Activated CD4-positive, alpha-beta T cell treated with anti-CD3 and anti-CD28 coated beads for 36 hours (primary cell): Measurements from ENCODE around the gene NDUFS2. TPM values are rescaled to one million over a fixed set of nuclear protein-coding genes. Genes with fewer than 3 reads are reported as not detected.
A peak's percentile ranks its signal among the peaks of the same experiment; 100 is the strongest.

Experiments
- ATAC-seq: fragments of 200-7000 bp; cut with Tn5 transposase; one replicate; pipeline ENCODE4 v1.10.0; 2021; ENCODE audit warnings: mild to moderate bottlenecking, moderate library complexity
- CTCF ChIA-PET: fragments of 350-600 bp; sonication (Branson Sonifier 250); formaldehyde crosslinking; loops from one replicate; lab custom pipeline; 2021; ENCODE audit warnings: antibody characterized with exemption; lab: Charles Lee
- POLR2A ChIA-PET: fragments of 350-600 bp; sonication (Branson Sonifier 250); formaldehyde crosslinking; loops from one replicate; lab custom pipeline; 2021; ENCODE audit warnings: antibody characterized with exemption, inconsistent platforms; lab: Charles Lee
- DNase-seq: peaks from one replicate; pipeline ENCODE4 v3.0.0-alpha.2; 2020
- H3K27ac Mint-ChIP-seq: one replicate; pipeline ENCODE4 v1.8.0; 2021; ENCODE audit warnings: mixed read lengths
- H3K27me3 Mint-ChIP-seq: one replicate; pipeline ENCODE4 v1.8.0; 2021; ENCODE audit warnings: mixed read lengths
- H3K36me3 Mint-ChIP-seq: one replicate; pipeline ENCODE4 v1.8.0; 2021; ENCODE audit warnings: low read depth, mixed read lengths
- H3K4me1 Mint-ChIP-seq: one replicate; pipeline ENCODE4 v1.8.0; 2021; ENCODE audit warnings: mixed read lengths
- H3K4me3 Mint-ChIP-seq: one replicate; pipeline ENCODE4 v1.8.0; 2021; ENCODE audit warnings: mild to moderate bottlenecking, moderate library complexity, mixed read lengths
- H3K9me3 Mint-ChIP-seq: one replicate; pipeline ENCODE4 v1.8.0; 2021; ENCODE audit warnings: low read depth, mixed read lengths
- intact Hi-C, 2 experiments: fragments of 100-400 bp; cut with DNase I in 1 of 2; cut with micrococcal nuclease in 1 of 2; formaldehyde crosslinking; loops; one replicate each; pipeline versions ENCODE4 v1.14.2 to v1.15.1; 2022 to 2024; cut with DNase I, micrococcal nuclease
- total RNA-seq, 2 experiments: library from RNA; stranded (reverse); gene quantifications; one replicate each; pipeline ENCODE4 v1.2.3, GENCODE V29; 2021

NDUFS2 gene
- total RNA-seq, 2 experiments from 2014 or later = 71.8 to 92.0 TPM

- Mint-ChIP-seq H3K27me3 (no peaks in the 10 kb centered on the region), H3K27ac (peak overlapping the region; percentile 95), H3K36me3 (peaks cover 23% of the 10 kb centered on the region), H3K9me3 (no peaks in the 10 kb centered on the region), H3K4me1 (peaks cover 46% of the 10 kb centered on the region), H3K4me3 (peak overlapping the region; percentile 92)
- no peak for ATAC-seq
- CTCF ChIA-PET = interaction anchor here (0.6 to 7.2 kb wide), 12 partner anchors 9 to 185 kb away, joined by 3 to 89 read pairs (median 4); partner anchors contain the start of genes APOA2, ARHGAP30, PPOX and TOMM40L
- DNase-seq = no peak
- intact Hi-C loops = loop anchor here in 1 of 2 experiments (5.0 kb wide), 1 partner anchor 106 kb away; the partner anchor contains the start of gene MPZ
- POLR2A ChIA-PET = interaction anchor here (0.7 to 2.3 kb wide), 6 partner anchors 15 to 189 kb away, joined by 3 to 16 read pairs (median 4); partner anchors contain the start of genes PPOX and TOMM40L
Observed at GRCh38 chr1:161200992-161201835, 953 bp upstream of the NDUFS2 start.

GRCh38 chr1:161206411-161207140 lies 4.4 kb downstream of the NDUFS2 start:
- Mint-ChIP-seq H3K4me1 (peaks cover 41% of the 10 kb centered on the region), H3K9me3 (no peaks in the 10 kb centered on the region), H3K36me3 (peaks cover 53% of the 10 kb centered on the region), H3K27ac (peak overlapping the region; percentile 15), H3K4me3 (no peak overlapping the region), H3K27me3 (no peaks in the 10 kb centered on the region)
- DNase-seq (no peak), ATAC-seq (no peak)
- CTCF ChIA-PET = interaction anchor here (0.5 to 7.2 kb wide), 13 partner anchors 9 to 233 kb away, joined by 3 to 89 read pairs (median 3); partner anchors contain the start of genes APOA2, FCER1G, PPOX and TOMM40L
- POLR2A ChIA-PET = no interaction called here
- intact Hi-C loops = no loop called here

- Mint-ChIP-seq H3K9me3 (no peaks in the 10 kb centered on the region), H3K27me3 (no peaks in the 10 kb centered on the region), H3K27ac (no peak overlapping the region), H3K36me3 (peaks cover 58% of the 10 kb centered on the region), H3K4me1 (peaks cover 39% of the 10 kb centered on the region), H3K4me3 (no peak overlapping the region)
- no peak for ATAC-seq
- ChIA-PET POLR2A (no interaction called here), CTCF (interaction anchor here (0.6 to 7.2 kb wide), 8 partner anchors 16 to 175 kb away, joined by 3 to 89 read pairs (median 4); partner anchors contain the start of genes APOA2, PPOX and TOMM40L)
- intact Hi-C loops = no loop called here
- no peak for DNase-seq
Observed at GRCh38 chr1:161207173-161207572, 5.0 kb downstream of the NDUFS2 start.

- POLR2A ChIA-PET = no interaction called here
- no peaks in the 10 kb centered on the region for H3K9me3 Mint-ChIP-seq
Observed at GRCh38 chr1:161209790-161210409, 7.7 kb downstream of the NDUFS2 start.

GRCh38 chr1:161214369-161214768 lies 12.2 kb downstream of the NDUFS2 start:
- Mint-ChIP-seq H3K4me1 (peaks cover 43% of the 10 kb centered on the region), H3K27me3 (no peaks in the 10 kb centered on the region), H3K36me3 (peaks cover 49% of the 10 kb centered on the region), H3K9me3 (no peaks in the 10 kb centered on the region), H3K27ac (no peak overlapping the region), H3K4me3 (no peak overlapping the region)
- CTCF ChIA-PET = interaction anchor here (4.1 kb wide), 1 partner anchor 12 kb away, joined by 25 read pairs; the partner anchor contains the start of gene TOMM40L
- DNase-seq = no peak
- POLR2A ChIA-PET = no interaction called here
- intact Hi-C loops = no loop called here
- no peak for ATAC-seq

More at GRCh38 chr1:161209790-161210409, 7.7 kb downstream of the NDUFS2 start:
- DNase-seq (peak; percentile 85), ATAC-seq (peak; percentile 97)
- Mint-ChIP-seq H3K4me3 (no peak overlapping the region), H3K27me3 (no peaks in the 10 kb centered on the region), H3K4me1 (peaks cover 26% of the 10 kb centered on the region), H3K27ac (peak overlapping the region; percentile 78), H3K36me3 (peaks cover 65% of the 10 kb centered on the region)
- CTCF ChIA-PET = interaction anchor here (0.7 to 4.4 kb wide), 11 partner anchors 10 to 173 kb away, joined by 3 to 36 read pairs (median 6); partner anchors contain the start of gene TOMM40L
- intact Hi-C loops = loop anchor here in 1 of 2 experiments (1.0 kb wide), 1 partner anchor 15 kb away; no protein-coding TSS in a partner anchor

- Mint-ChIP-seq H3K4me1 (peaks cover 40% of the 10 kb centered on the region), H3K27ac (no peak within 1 kb of the TSS), H3K9me3 (no peaks in the 10 kb centered on the region), H3K4me3 (no peak within 1 kb of the TSS), H3K27me3 (no peaks in the 10 kb centered on the region), H3K36me3 (peaks cover 42% of the 10 kb centered on the region)
- intact Hi-C loops = no loop called here
- DNase-seq (no peak), ATAC-seq (no peak)
- ChIA-PET POLR2A (interaction anchor here (0.8 kb wide), 1 partner anchor 11 kb away, joined by 3 read pairs; no protein-coding TSS in a partner anchor), CTCF (interaction anchor here (0.9 to 4.1 kb wide), 4 partner anchors 9 to 75 kb away, joined by 3 to 25 read pairs (median 4); partner anchors contain the start of gene TOMM40L)
Observed at GRCh38 chr1:161215076-161215475, 12.9 kb downstream of the NDUFS2 start, which contains the start of gene FCER1G. TSS of gene FCER1G (plus strand) at chr1:161215295. CDS start at chr1:161215322, 27 bp downstream.

- no peaks in the 10 kb centered on the region for H3K9me3 Mint-ChIP-seq
- peak overlapping the region; percentile 22 for H3K27ac Mint-ChIP-seq
- ATAC-seq (peak; percentile 59), DNase-seq (no peak)
- H3K4me1 Mint-ChIP-seq = peaks cover 45% of the 10 kb centered on the region
- ChIA-PET CTCF (interaction anchor here (1.1 to 4.1 kb wide), 7 partner anchors 9 to 165 kb away, joined by 3 to 25 read pairs (median 4); partner anchors contain the start of gene TOMM40L), POLR2A (interaction anchor here (1.3 kb wide), 1 partner anchor 8 kb away, joined by 6 read pairs; the partner anchor contains the start of gene TOMM40L)
- peaks cover 27% of the 10 kb centered on the region for H3K36me3 Mint-ChIP-seq
- intact Hi-C loops = no loop called here
- H3K4me3 Mint-ChIP-seq = no peak overlapping the region
- H3K27me3 Mint-ChIP-seq = no peaks in the 10 kb centered on the region
Observed at GRCh38 chr1:161216945-161217712, 15.0 kb downstream of the NDUFS2 start.

GRCh38 chr1:161217831-161218230 lies 15.7 kb downstream of the NDUFS2 start:
- peaks cover 22% of the 10 kb centered on the region for H3K36me3 Mint-ChIP-seq
- peaks cover 45% of the 10 kb centered on the region for H3K4me1 Mint-ChIP-seq
- ATAC-seq = no peak
- no peaks in the 10 kb centered on the region for H3K9me3 Mint-ChIP-seq
- ChIA-PET CTCF (interaction anchor here (0.5 to 4.1 kb wide), 3 partner anchors 9 to 52 kb away, joined by 3 to 25 read pairs (median 8); partner anchors contain the start of gene TOMM40L), POLR2A (no interaction called here)
- H3K27ac Mint-ChIP-seq = no peak overlapping the region
- intact Hi-C loops = no loop called here
- no peak overlapping the region for H3K4me3 Mint-ChIP-seq
- no peaks in the 10 kb centered on the region for H3K27me3 Mint-ChIP-seq
- DNase-seq = no peak

GRCh38 chr1:161218301-161219077 lies 16.3 kb downstream of the NDUFS2 start:
- Mint-ChIP-seq H3K27ac (no peak overlapping the region), H3K27me3 (no peaks in the 10 kb centered on the region), H3K36me3 (peaks cover 16% of the 10 kb centered on the region), H3K4me3 (no peak overlapping the region), H3K4me1 (peaks cover 45% of the 10 kb centered on the region), H3K9me3 (no peaks in the 10 kb centered on the region)
- CTCF ChIA-PET = interaction anchor here (0.6 to 2.5 kb wide), 8 partner anchors 8 to 165 kb away, joined by 3 to 13 read pairs (median 4); partner anchors contain the start of gene PPOX
- DNase-seq (no peak), ATAC-seq (no peak)
- intact Hi-C loops = no loop called here
- POLR2A ChIA-PET = no interaction called here
